NOMO-1 treated with DMSO at 0.1 percent for 48 hours (cell line): Measurements from ENCODE around the gene RAB4B.
"Not testable (repeated sequence)": the region's sequence is repeated elsewhere in the genome, so short reads cannot be mapped to it uniquely, and the experiment has no call there.

Experiments
- DNase-seq: peaks from one replicate; lab custom pipeline; 2025; ENCODE audit not compliant: unreplicated experiment; lab: John Stamatoyannopoulos, UW

The RAB4B gene

DNA sequence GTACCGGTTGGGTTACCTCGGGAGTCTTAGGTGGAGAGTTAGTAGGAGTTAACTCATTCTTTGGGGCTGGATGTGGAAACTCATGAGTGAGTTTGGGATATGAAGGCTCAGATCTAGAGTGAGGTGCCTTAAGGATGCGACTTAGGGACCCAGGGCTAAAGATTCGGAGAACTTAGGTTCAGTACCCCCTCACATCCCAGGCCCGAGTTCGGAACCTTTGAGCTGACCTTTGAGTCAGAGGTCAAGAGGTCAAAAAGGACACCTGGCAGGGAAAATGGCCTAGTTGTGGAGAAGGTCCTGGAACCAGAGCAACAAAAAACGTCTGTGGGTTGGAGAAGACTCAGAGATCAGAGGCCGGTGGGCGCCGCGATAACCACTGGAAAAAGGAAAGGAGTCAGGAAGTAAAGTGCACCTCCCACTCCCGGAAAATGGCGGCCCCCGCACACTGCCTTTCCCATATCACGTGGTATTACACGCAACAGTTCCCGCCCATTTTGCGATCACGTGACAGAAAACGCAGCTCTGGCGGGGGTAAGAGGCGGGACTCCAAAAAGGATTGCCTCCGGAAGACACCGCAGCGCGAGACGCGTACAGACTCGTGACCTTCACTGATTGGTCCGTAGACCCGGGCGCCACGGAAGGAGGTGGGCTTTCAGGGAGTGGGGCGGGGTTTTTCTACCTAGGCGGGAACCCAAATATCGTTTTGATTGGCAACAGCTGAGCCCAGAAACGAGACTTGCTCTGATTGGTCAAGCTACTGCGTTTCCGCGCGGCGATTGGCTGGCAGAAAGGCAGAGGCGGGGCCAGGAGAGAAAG is 27.8 kb upstream of the RAB4B start, which contains the start of gene ACTMAP:
ACTMAP (minus strand) TSS at position 420 of the 816 bp plus-strand sequence. CDS start 674 bp downstream, outside the sequence.
- DNase-seq = peak; percentile 99

DNA sequence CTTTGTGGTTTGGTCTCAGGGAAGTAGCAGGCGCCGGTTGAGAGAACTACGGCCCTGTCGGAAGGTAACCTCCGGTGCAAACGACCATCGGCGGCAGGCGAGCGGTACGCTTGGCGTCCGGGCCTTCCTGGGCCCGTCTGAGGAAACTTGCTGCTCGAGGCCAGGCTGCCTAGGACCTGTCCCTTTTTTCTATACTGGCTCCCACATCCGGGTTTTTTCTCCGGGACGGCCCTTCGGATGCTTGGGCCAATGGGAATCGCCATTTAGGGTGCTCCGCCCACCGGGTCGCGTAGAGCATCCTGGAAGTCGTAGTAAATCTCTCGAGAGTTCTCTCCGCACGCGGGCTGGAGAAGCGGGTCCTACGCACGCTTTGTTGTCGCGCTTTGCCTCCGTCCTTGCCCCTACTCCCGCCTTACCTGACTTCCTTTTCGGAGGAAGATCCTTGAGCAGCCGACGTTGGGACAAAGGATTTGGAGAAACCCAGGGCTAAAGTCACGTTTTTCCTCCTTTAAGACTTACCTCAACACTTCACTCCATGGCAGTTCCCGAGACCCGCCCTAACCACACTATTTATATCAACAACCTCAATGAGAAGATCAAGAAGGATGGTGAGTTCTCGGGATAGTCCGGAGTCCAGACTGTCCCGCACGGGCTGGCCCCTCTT is 27.0 kb upstream of the RAB4B start, which contains the start of gene SNRPA:
SNRPA (plus strand) TSS at position 330 of the 664 bp plus-strand sequence; CDS start at position 536, 206 bp downstream.
- DNase-seq = peak; percentile 96

DNA sequence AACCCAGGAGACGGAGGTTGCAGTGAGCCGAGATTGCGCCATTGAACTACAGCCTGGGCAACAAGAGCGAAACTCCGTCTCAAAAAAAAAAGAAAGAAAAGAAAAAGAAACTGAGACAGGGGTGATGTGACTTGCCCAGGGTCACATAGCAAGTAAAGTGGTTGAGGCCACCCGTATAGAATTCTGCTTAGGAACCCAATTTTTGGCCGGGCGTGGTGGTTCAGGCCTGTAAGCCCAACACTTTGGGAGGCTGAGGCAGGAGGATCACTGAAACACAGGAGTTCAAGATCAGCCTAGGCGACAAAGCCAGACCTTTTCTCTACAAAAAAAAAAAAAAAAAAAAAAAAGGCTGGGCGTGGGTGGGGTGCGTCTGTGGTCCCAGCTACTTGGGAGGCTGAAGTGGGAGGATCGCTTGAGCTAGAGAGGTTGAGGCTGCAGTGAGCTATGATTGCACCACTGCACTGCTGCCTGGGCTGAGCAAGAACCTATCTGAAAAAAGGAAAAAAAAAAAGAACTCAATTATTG is 25.7 kb upstream of the RAB4B start:
- no peak for DNase-seq

DNA sequence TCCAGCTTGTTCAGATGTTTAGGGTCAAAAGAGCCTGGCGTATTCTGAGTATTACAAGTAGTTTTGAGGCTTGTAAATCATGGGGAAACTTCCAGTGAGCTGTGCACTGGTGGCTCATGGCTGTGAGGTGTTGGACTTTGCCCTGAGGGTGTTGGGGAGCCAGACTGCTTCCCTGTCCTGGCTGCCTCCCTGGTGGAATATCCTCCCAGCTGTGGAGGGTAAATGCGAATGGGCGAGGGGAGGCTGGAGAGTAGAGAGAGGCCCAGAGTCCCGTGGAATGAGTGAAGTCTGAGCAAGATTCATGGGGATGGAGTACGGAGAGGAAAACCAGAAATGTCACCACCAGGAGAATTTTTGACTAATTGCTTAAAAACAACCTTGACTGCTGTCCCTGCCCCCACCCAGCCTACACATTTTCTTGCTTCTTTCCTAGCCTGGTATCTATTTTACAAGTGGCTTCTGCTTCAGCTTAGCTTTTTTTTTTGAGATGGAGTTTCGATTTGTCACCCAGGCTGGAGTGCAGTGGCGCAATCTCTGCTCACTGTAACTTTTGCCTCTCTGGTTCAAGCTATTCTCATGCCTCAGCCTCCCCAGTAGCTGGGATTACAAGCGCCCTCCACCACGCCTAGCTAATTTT is 23.3 kb upstream of the RAB4B start:
- DNase-seq = peak; percentile 67

DNA sequence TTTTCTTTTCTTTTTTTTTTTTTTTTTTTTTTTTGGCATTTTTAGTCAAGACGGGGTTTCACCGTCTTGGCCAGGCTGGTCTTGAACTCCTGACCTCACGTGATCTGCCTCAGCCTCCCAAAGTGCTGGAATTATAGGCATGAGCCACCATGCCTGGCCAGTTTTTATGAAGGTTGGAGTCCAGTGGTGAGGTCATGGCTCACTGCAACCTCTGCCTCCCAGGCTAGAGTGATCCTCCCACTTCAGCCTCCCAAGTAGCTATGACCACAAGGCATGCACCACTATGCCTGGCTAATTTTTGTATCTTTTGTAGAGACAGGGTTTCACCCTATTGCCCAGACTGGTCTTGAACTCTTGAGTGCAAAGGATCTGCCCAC is 22.8 kb upstream of the RAB4B start:
- DNase-seq = no peak

DNA sequence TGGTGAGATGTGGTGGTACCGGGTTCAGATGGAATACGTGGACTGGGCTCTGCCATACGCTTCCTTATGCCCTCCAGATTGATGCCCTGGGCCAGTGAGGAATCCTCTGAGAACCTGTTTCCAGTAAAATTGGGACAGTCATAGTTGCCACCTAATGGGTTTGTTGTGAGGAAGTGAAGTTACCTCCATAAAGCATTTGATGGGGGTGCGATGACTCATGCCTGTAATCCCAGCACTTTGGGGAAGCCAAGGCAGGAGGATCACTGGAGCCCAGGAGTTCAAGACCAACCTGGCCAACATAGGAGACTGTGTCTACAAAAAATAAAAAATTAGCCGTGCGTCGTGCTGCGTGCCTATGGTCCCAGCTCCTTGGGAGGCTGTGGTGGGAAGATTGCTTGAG is 22.3 kb upstream of the RAB4B start:
- no peak for DNase-seq

DNA sequence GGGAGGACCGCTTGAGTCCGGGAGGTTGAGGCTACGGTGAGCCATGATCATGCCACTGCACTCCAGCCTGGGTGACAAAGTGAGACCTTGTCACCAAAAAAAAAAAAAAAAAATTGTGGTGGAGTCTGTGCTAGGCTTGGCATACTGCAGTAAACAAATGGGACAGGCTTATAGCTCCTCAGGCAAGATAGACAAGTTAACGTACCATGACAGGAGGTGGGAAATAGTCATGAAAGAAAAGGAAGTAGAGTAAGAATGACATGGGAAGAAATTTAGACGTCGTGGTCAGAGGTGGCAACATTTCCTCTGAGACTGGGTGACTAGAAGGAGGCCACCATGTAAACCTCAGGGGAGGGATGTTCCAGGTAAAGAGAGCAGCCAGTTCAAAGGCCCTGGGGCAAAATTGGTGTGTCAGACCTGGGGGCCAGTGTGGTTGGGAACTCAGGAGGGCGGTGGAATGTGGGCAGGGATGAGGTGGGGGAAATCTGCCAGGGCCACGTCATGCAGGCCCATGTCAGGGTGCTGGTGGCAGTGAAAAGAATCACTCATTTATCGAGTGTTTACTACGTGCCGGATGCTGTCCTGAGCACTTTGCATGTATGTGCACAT is 21.4 kb upstream of the RAB4B start:
- DNase-seq = no peak

DNA sequence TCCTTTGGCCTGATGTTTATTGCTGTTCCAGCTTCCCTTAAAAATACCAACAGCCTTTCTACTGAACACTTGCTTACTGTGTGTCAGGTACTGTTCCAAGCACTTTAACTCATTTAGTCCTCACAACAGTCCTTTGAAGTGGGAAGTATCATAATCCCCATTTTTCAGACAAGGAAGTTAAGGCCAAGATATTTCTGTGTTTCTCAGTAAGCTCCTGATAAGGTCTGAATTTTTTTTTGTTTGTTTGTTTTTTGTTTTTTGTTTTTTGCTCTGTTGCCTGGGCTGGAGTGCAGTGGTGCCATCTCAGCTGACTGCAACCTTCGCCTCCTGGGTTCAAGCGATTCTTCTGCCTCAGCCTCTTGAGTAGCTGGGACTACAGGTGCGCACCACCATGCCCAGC is 19.6 kb upstream of the RAB4B start:
- no peak for DNase-seq

DNA sequence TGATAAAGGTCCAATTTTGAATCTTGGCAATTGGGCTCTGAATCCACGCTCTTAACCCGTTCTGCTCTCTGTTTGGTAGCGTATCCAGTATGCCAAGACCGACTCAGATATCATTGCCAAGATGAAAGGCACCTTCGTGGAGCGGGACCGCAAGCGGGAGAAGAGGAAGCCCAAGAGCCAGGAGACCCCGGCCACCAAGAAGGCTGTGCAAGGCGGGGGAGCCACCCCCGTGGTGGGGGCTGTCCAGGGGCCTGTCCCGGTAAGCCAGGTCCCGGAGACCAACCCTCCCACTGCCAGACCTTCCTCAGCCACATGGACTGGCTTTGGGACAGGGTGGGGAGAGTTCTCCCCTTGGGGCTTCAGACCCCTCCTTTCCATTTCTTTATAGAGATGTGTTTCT is 18.7 kb upstream of the RAB4B start:
- DNase-seq = no peak

DNA sequence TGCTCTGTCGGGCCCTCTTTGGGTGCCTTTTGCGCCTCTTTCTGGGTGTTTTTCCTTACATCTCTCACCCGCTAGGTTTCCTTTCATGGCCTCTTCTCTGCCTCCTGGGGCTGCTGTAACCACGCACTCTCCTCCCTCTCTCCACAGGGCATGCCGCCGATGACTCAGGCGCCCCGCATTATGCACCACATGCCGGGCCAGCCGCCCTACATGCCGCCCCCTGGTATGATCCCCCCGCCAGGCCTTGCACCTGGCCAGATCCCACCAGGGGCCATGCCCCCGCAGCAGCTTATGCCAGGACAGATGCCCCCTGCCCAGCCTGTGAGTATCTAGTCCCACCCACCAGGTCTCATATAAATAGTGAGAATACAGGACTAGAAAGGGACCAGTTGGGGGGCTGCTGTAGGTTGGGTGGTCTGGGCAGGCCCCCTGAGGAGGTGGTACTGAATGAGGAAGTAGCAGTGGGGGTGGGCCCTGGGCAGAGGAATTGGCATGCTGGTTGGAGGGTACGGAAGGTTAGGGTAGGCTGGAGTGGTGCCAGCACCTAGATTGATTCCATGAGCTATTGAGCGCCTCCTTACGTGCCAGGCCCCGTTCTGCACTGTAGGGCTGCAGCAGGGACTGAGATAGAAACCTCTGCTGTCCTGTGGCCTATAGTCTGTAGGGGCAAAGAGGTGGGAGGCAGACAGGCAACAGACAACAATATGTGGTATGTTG is 15.1 kb upstream of the RAB4B start:
- DNase-seq = no peak

DNA sequence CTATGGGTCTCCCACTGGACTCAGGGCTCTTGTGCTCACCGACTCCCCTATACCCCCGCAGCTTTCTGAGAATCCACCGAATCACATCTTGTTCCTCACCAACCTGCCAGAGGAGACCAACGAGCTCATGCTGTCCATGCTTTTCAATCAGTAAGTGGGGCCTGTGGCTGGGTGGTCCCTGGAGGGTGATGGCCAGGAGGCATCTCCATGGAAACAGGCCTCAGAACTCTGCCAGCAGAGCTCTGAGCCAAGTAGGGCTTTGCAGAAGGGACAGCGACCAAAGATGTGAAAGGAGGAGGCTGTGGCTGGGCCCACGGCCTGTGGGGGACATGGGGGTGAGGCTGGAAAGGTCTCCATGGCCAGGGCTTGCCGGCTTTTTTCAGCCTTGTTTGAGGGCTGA is 14.5 kb upstream of the RAB4B start:
- DNase-seq = no peak

DNA sequence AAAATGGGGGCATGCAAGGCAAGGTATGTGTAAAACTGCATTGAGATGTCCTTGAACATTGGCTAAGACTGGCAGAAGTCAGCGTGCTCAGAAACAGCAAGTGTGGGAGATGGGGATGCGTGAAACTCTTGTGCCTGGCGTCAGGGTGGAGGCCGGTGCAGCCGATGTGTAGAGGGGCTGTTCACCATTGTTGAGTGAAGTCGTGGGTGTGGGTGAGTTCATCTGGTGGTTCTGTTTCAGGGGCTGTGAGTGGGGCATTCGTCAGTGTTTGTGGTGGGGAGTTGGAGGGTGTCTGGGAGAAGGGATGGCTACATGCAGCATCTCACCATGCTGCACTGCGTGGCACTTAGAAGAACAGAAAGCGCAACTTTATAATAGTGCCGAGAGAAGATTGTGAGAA is 14.1 kb upstream of the RAB4B start:
- DNase-seq = no peak

DNA sequence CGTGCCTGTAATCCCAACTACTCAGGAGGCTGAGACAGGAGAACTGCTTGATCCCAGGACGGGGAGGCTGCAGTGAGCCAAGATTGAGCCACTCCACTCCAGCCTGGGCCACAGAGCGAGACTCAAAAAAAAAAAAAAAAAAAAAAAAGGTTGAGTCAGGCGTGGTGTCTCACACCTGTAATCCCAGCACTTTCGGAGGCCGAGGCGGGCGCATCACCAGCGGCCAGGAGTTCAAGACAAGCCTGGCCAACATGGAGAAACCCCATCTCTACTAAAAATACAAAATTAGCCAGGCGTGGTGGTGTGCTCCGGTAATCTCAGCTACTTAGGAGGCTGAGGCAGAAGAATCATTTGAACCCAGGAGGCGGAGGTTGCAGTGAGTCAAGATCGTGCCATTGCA is 11.7 kb upstream of the RAB4B start:
- not testable (repeated sequence) for DNase-seq

DNA sequence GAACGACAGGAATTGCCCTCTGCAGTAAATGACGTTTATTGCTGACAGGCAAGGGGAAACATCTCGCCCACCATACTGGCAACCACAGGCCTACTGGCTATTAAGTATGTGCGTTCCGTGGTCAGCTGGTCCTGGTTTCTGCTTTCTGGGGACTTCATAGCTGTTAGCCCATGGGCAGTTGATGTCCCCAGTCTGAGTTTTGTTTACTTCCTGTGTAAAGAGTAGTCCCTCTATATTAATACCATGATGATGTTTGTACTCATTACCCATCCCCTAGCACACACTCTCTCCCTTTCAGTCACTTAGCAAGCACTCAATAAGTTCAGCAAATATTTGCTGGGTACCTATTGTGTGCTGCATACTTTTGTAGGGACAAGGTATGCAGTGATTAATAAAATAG is 9.2 kb upstream of the RAB4B start:
- DNase-seq = peak; percentile 13

DNA sequence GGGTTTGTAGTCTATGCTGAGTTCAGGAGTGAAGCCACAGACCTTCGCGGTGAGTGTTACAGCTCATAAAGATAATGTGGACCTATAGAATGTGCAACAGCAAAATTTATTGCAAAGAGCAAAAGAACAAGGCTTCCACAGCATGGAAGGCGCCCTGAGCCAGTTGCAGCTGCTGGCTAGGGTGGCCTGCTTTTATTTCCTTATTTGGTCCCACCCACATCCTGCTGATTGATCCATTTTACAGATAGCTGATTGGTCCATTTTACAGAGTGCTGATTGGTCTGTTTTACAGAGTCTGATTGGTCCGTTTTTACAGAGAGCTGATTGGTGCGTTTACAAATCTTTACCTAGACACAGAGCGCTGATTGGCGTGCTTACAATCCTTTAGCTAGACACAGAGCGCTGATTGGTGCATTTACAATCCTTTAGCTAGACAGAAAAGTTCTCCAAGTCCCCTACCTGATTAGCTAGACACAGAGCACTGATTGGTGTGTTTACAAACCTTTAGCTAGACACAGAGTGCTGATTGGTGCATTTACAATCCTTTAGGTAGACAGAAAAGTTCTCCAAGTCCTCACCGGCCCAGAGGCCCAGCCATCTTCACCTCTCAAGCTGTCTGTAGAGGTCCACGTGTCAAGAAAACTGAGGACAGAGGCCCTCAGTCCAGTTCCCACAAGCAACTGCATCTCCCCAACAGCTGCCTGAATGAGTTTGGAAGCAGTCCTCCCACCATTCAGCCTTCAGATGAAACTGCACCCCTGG is 6.8 kb upstream of the RAB4B start:
- DNase-seq = not testable (repeated sequence)

DNA sequence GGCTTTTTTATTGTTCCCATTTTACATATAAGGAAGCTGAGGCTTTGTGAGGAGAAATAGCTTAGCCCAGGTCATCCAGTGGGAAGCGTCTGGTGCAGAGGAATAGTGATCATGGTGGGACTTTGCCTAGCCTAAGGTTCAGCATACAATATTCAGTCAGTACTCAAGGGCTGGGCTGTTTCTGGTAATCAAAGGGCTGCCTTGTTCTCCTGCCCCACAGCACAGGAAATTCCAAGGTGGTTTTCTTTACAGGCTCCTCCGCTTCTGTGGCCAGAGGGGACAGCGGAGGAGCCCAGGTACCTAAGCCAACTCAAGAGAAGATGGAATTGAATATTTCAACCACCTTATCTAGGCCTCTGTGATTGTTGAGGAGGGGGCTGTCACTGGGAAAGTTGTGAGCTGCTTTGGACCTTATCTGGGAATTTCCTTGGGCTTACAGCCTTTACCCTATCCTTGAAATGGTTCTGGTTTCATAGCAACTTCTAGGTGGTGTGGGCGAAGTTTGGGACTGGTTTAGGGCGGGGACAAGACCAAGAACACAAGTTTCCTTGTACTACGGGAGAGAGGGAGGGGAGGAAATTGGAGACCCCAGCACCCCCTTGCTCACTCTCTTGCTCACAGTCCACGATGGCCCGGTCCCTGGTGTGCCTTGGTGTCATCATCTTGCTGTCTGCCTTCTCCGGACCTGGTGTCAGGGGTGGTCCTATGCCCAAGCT is 3.0 kb upstream of the RAB4B start, which contains the start of gene MIA:
MIA (plus strand) TSS at position 606 of the 716 bp plus-strand sequence; CDS start at position 628, 22 bp downstream.
- no peak for DNase-seq

DNA sequence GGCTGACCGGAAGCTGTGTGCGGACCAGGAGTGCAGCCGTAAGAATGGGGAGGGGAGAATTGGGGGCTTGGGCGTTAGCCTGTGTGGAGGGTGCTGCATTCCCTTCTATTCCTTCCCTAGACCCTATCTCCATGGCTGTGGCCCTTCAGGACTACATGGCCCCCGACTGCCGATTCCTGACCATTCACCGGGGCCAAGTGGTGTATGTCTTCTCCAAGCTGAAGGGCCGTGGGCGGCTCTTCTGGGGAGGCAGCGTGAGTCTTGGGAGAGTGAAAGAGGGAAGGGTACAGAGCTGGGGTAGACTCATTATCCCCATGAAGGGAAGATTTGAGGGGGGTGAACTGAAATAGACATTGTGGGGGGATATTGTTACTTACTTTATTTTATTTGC is 2.4 kb upstream of the RAB4B start:
- DNase-seq = no peak

DNA sequence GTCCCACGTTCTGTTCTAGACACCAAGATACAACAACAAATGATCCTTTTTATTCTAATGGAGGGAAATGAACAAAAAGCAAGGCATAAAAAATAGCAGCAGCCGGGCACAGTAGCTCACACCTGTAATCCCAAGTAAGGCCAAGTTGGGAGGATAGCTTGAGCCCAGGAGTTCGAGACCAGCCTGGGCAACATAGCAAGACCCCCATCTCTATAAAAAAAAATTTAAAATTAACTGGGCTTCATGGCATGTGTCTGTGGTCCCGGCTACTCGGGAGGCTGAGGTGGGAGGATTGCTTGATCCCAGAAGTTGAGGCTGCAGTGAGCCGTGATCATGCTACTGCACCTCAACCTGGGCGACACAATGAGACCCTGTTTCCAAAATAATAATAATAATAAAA is 1.7 kb upstream of the RAB4B start:
- DNase-seq = no peak
